G401 (cell line): ENCODE measurements around the gene UNKL. TPM values are rescaled to one million over a fixed set of nuclear protein-coding genes. Genes with fewer than 3 reads are reported as not detected.

Experiments used
- DNase-seq: peaks from one replicate; pipeline ENCODE4 v3.0.0-alpha.2; 2015; ENCODE audit warnings: low spot score
- in situ Hi-C: cut with HindIII; loops from 2 replicates; pipeline ENCODE4 v1.10.0; 2016; ENCODE audit warnings: low sequenced_read_pairs, mixed read lengths
- total RNA-seq: library from RNA; depleted of rRNA; stranded (reverse); fragments of >200 nt; shearing (Covaris generic); gene quantifications from 2 replicates; pipeline ENCODE4 v1.2.3, GENCODE V29; 2014

The UNKL gene
- total RNA-seq, 1 experiment from 2014 or later = 11.1 TPM

DNA sequence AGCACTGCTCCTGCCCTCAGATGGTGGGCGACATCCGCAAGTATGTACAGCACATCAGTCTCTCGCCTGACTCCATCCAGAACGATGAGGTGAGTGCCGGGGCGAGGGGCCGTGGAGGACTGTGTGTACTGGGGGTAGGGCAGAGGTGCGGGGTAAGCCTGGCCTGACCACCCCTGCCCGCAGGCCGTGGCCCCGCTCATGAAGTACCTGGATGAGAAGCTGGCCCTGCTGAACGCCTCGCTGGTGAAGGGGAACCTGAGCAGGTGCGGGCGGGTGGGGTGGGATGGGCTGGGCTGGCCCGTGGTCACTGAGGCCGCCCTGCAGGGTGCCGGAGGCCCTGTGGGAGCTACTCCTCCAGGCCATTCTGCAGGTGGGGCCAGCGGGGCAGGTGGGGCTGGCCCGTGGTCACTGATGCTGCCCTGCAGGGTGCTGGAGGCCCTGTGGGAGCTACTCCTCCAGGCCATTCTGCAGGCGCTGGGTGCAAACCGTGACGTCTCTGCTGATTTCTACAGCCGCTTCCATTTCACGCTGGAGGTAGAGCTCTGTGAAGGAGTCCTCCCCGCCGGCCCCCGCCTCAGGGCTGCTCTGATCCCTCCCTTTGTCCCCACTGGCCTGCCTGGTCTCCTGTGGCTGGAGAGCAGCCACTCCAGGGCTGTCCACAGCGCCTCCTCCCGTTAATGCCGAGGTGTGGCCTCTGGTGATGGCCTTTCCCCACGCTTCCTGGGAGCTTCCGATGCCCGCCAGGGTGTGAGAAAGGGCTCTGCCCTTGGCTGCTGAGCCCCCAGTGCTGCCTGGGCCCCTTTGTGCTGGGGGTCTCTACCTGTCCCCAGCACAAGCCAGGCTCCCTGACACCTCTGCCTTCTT is 67.8 kb downstream of the UNKL start:
- no peak for DNase-seq

GRCh38 chr16:1345651-1346421 is 68.7 kb downstream of the UNKL start:
- in situ Hi-C loops = no loop called here

More for the DNA sequence above, 67.8 kb downstream of the UNKL start:
- in situ Hi-C loops = no loop called here

DNA sequence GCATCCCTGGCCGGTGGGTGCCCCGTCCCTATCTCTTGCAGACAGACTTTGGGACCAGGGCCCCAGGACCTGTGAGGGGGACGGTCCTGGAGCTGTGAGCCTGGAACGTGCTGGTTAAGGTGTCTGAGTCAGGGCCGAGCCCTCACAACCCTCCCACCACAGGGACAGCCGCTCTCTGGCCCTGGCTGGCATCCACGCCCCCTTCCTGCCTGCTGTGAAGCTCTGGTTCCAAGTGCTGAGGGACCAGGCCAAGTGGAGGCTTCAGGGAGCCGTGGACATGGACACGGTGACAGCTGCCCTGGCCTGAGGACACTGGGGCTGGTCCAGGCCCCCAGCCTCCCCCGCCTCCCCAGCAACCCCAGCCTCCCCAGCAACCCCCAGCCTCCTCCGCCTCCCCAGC is 69.4 kb downstream of the UNKL start:
- no peak for DNase-seq
- in situ Hi-C loops = no loop called here

More at GRCh38 chr16:1345651-1346421, 68.7 kb downstream of the UNKL start:
- no peak for DNase-seq

DNA sequence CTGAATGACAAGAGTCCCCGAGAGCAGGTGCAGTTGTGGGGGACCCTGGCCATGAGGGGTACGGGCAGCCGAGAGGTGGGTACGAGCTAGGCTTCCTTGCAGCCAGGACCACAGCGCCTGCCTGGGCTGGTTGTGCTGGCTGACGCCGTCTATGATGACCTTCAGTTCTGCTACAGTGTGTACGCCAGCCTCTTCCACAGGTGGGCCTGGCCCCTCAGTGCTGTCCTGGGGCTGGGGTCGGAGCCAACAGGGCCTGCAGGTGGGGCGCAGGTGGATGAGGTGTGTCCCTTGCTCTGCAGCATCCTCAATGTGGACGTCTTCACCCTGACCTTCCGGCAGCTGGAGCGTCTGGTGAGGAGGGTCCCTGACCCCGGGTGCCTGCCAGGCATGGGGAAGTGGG is 70.0 kb downstream of the UNKL start:
- in situ Hi-C loops = no loop called here
- DNase-seq = no peak

GRCh38 chr16:1343428-1344242 is 70.9 kb downstream of the UNKL start:
- in situ Hi-C loops = no loop called here
- DNase-seq = no peak

DNA sequence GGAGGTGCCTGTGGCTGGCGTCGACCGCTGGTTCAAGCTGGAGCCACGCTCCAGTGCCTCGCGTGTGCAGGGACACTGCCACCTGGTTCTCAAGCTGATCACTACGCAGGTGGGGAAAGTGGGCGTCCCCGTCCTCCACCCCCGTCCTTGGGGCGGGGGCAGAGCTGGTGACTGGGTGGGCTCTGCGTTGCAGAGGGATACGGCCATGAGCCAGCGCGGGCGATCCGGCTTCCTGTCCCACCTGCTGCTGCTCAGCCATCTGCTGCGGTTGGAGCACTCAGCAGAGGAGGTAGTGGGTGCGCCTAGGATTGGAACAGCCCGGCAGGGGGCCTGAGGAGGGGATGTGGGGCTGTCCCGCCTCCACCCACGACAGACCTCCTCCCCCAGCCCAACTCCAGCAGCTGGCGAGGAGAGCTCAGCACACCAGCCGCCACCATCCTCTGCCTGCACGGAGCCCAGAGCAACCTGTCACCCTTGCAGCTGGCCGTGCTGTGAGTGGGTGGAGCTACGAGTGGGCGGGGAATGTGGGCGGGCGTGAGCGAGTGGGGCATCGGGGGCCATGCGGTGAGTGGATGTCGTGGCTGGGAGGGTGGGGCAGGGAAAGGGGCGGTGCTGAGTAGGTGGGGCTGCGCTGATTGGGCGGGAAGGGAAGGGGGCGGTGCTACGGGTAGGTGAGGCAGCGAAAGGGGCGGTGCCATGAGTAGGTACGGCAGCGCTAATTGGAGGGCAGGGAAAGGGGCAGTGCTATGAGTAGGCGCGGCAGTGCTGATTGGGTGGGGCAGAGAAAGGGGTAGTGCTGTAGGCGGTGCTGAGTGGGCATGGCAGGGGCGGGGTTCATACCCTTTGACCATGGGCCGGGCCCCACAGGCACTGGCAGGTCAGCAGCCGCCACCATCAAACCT is 71.7 kb downstream of the UNKL start:
- in situ Hi-C loops = no loop called here
- peak; percentile 92 for DNase-seq

GRCh38 chr16:1341495-1342420 is 72.7 kb downstream of the UNKL start:
- no peak for DNase-seq
- in situ Hi-C loops = no loop called here

DNA sequence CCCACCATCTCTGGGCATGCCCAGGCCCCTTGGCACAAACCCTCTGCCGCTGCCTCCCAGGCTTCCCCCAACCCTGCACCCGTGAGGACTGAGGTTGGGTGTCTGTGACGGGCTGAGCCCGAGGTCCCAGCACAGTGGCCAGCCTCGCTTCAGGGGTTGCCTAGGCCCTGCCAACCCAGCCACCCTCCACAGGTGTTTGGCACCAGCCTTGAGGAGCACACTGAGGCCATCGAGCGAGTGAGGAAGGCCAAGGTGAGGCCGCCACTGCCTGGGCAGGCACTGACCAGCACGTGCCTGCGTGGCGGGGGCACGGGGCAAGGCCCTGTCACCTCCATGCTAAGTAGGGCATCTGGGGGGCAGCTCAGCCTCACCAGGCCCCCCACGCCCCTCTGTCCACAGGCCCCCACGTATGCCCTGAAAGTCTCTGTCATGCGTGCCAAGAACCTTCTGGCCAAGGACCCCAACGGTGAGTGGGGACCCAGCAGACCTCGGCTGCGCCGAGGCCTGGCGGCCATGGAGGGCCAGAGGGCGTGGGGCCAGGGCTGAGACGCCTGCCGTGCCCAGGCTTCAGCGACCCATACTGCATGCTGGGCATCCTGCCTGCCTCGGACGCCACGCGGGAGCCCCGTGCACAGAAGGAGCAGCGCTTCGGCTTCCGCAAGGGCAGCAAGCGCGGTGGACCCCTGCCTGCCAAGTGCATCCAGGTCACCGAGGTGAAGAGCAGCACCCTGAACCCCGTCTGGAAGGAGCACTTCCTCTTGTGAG is 73.6 kb downstream of the UNKL start:
- DNase-seq = no peak
- in situ Hi-C loops = no loop called here

GRCh38 chr16:1338855-1339675 is 75.4 kb downstream of the UNKL start:
- no peak for DNase-seq
- in situ Hi-C loops = no loop called here

DNA sequence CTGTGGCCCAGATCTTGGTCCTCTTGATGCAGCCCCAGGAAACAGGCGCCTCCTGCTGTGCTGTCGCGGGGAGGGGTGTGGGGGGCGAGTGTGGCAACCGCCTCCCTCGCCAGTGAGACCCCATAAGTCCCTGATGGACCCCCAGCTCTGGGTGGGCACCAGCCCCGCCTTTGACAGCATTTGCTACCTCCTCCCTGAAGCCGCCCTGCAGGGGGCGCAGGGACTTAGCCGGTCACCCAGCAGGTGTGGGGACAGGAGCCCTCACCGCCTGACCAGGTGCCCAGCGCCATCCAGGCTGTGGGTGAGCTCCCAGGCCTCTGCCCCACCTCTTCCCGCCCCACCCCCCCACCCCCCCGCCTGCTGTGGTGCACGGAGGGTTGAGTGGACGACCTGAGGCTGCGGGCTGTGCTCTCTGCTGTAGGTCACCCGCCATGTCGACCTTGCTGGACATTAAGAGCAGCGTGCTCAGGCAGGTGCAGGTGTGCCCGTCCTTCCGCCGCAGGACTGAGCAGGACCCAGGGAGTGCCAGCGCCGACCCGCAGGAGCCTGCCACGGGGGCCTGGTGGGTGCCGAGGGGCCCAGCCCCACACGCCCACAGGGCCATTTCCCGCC is 76.3 kb downstream of the UNKL start:
- in situ Hi-C loops = no loop called here
- no peak for DNase-seq

- in situ Hi-C loops = no loop called here
- no peak for DNase-seq
Measured at GRCh38 chr16:1337486-1337885, 77.0 kb downstream of the UNKL start.

DNA sequence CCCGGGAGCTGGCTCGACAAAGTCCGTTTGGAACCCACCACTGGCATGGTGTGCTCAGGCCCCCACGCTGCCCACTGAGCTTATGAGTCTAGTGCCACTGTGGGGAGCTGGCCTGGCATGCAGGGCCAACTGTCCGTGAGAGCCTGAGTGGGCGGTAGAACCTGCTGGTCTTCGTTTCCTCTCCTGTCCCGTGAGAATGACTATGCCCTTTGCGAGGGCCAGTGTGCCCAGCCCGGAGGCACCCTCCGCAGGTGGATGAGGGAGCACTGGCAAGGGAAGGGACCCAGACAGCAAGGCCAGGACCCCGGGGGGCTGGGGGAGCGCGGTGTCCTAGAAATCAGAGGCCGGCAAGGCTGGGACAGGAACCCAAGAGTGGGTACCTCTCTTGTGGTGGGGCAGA is 77.9 kb downstream of the UNKL start:
- in situ Hi-C loops = no loop called here
- no peak for DNase-seq

GRCh38 chr16:1335996-1336395 is 78.5 kb downstream of the UNKL start:
- DNase-seq = no peak
- in situ Hi-C loops = no loop called here

DNA sequence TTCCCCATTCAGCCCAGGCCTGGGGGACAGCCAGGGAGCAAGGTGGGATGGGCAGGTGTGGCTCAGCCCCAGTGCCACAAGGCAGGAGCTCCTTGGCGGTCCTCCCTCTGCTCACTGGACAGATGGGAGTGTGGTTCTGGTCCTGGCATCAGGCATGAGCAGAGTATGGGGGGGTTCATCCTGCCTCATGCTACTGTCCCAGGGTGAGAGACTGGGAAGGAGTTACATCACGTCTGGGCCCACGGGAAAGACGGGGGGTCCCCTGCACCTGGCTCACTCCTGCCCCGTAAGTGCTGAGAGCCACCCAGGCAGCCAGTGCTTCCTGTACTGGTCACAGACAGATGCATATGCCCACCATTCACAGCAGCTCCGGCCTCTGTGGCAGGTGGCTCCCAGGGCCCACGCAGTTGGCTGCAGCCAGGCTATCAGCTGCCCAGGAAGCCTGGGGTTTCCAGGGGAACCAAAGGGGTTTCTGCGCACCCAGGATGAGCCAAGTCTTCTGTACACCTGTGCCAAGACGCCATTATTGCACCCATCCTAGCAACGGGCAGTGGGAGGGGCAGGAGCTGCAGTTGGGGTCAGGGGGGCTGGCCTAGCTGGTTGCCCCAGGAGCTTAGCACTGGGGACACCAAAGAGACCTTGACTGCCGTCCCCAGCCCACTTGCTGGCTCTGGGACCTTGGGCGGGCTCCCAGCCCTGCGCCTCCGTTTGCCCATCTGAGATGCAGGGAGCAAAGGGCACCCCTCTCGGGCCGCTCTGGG is 79.1 kb downstream of the UNKL start:
- no peak for DNase-seq
- in situ Hi-C loops = no loop called here

- DNase-seq = no peak
- in situ Hi-C loops = no loop called here
Measured at GRCh38 chr16:1334739-1335138, 79.8 kb downstream of the UNKL start.
